GM10847 (cell line): Measurements from ENCODE around the gene CRADD.

Source experiments
- POLR2A ChIP-seq: IDR thresholded peaks from 2 replicates; pipeline ENCODE4 v1.6.1; 2011; ENCODE audit not compliant: insufficient read length; ENCODE audit errors: extremely low read depth

The CRADD gene

DNA sequence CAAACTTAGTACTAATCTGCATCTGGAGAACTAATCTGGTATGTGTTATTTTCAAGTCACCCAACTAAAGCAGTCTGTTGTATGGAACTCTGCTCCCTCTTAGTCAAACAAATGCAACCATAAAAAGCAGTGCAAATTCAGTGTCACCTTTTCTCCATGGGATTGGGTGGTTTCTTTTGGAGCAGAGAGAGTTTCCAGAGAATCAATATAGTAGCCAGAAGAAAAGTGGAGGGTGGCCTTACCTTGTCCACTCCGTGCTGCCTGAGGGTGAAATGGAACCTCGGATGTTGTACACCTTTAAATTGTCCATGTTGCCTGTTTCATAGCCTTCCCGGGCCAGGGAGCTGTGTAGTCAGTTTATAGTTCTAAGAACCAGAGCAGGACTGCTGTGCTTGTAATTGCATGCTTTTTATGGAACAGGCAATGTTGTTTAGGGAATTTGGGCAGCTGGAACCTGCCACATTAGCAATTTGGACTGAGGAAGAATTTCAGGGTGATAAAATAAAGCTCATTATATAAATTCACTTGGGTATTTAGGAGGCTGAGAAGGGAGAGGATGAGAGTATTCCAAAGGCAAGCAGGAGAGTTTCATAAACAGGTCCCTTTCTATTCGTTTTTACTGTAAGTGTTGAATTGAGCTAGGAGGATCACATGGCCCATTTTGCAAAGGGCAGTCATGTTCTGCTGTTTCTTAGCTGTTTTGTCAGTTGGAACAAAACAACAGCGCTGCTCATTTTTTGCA lies 60.5 kb downstream of the CRADD start:
- no peak for TF ChIP-seq POLR2A

- TF ChIP-seq POLR2A, result no peak
Observed at GRCh38 chr12:93738199-93739058, 61.3 kb downstream of the CRADD start.

GRCh38 chr12:93740751-93741150 lies 63.6 kb downstream of the CRADD start:
- no peak for TF ChIP-seq POLR2A

- no peak for TF ChIP-seq POLR2A
Observed at GRCh38 chr12:93741659-93742109, 64.5 kb downstream of the CRADD start.

GRCh38 chr12:93742110-93742934 lies 65.1 kb downstream of the CRADD start:
- no peak for TF ChIP-seq POLR2A

DNA sequence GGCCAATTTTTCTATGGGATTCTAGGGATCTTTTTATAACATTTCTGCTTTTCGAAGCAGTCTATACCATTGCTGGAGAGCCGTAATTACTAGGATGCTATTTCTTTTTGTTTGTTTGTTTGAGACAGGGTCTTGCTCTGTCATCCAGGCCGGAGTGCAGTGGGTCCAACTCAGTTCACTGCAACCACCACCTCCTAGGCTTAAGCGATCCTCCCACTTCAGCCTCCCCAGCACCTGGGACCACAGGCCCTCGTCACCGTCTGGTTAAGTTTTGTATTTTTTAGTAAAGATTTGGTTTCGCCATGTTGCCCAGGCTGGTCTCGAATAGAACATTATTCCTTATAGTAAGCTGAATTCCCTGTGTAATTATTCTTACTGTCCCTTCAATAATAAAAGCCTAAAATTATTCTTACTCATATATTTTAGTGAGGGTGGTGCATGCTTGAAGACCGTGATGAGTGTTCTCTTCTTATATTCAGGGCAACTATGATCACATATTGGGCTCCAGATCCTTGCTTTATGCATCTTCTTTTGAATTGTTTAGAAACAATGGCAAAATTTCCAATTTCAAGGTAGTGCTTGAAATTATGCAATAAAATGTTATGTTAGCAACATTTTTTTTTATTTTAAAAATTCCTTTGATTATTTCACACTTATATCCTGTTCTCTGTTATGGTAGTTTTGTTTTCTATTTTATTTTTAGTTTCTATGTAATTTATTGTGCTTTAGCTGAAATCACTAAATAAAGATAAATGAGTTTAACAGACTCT lies 66.2 kb downstream of the CRADD start:
- TF ChIP-seq POLR2A, result no peak

DNA sequence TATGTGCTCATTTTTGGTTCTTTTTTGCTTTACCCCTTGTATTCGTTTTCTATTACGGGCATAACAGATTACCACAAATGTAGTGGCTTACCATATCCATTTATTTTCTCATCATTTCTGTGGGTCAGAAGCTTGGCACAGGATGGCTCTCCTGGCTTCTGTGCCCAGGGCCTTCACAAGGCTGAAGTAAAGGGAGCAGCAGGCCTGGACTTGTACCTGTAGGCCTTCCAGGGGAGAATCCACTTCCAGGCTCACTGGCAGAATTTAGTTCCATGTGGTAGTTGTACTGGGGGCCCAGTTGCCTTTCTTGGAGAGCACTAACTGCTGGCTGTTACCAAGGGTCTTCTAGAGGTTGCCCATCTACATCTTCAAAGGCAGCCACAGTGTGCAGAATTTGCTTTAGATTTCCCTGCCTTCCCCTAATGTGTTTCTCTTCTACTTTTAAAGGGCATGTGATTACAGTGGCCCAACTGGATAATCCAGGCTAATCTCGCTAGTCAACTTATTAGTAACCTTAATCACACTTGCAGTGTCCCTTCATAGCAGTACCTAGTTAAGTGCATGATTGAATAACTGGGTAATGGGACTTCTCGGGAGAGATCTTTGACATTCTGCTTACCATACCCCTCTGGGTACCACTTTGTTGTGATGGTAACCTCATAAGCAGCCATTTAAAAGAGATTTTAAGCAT lies 67.0 kb downstream of the CRADD start:
- TF ChIP-seq POLR2A, result no peak

- TF ChIP-seq POLR2A, result no peak
Observed at GRCh38 chr12:93745286-93745685, 68.1 kb downstream of the CRADD start.

GRCh38 chr12:93746572-93747168 lies 69.5 kb downstream of the CRADD start:
- TF ChIP-seq POLR2A, result no peak

DNA sequence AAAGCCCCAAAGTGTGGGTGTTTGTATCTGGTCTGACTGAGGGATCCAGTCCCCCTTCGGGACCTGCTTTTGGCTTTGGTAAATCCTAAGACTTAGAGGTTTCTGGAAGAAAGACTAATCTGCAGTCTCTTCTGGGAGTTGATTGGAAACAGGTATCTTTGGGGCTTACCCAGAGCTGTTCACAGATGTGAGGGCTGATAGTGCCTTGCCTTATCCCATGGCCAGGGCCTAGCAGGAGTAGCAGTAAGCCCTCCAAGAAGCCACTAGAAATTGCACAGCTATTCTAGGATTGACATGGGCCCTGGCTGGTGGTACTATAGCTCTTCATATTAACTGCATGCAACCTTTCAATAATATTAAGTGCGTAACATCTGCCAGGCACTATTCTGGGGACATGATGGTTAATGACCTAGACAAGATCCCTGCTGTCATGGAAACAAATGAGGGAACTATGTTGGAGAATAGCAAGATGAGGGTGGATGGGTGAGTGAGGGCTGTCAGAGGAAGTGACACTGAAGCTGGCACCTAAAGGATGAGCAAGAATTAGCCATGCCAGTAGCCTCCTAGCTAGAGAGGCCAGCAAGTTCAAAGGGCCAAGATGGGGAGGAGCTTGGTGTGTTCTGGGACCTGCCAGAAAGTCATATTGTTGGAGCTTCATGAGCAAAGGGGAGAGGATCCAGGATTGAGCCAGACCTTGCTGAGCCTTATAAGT lies 71.7 kb downstream of the CRADD start:
- no peak for TF ChIP-seq POLR2A

DNA sequence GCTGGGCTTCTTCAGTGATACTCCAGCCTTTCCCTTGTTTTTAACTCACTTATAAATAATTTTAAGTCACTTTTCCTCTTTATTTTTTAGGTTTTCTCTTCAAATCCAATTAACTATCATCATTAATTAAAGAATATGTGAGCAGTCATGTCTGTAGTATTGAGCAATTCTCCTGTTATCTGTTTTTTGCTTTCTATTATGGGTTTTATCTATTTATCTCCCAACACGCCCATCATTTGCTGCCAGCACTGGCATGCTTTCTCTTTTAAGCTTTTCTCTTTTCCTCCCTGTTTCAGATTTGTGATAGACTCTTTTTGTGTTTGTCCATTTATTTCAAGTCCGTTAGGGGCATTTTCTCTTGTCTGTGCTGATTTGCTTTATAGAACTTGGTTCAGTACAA lies 72.3 kb downstream of the CRADD start:
- TF ChIP-seq POLR2A, result no peak

DNA sequence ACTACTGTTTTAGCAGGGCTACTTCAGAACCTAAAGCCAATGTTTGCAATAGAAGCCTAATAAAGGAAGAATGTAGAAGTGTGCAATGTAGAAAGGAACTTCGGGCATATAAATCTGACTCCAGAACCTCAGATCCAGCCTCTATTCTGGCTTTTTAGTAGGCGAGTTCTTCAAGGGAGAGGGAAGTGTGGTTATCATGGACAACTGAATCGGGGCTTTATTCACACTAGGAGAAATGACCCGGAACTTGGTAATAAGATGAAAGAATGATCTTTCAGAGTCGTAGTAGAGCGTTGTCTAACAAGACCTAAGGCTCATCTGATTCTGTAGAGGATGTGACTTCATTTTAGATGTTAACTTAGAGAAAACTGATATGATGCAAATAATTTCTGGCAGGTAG lies 72.9 kb downstream of the CRADD start:
- no peak for TF ChIP-seq POLR2A
